Mucosa of rectum (tissue), 2 donors: ENCODE measurements around the gene CCK.
"Not testable (repeated sequence)": the region's sequence is repeated elsewhere in the genome, so short reads cannot be mapped to it uniquely, and the experiment has no call there.

Source experiments
- H3K27ac ChIP-seq, 2 donors: one replicate each; pipeline ENCODE4 v1.7.0; 2013; ENCODE audit warnings: inconsistent platforms in 2 of 2, low read depth in 2 of 2, low read length in 2 of 2
- H3K27me3 ChIP-seq, 2 donors: one replicate each; pipeline ENCODE4 v1.7.0; 2013; ENCODE audit warnings: low read length in 2 of 2; ENCODE audit not compliant: control insufficient read depth in 2 of 2, insufficient read depth in 2 of 2
- H3K36me3 ChIP-seq, 2 donors: one replicate each; pipeline ENCODE4 v1.7.0; 2013; ENCODE audit warnings: low read length in 2 of 2; ENCODE audit not compliant: control insufficient read depth in 2 of 2, insufficient read depth in 2 of 2
- H3K4me1 ChIP-seq, 2 donors: one replicate each; pipeline ENCODE4 v1.7.0; 2013; ENCODE audit warnings: low read length in 2 of 2, mild to moderate bottlenecking in 1 of 2; ENCODE audit not compliant: control insufficient read depth in 2 of 2, insufficient read depth in 2 of 2
- H3K4me3 ChIP-seq, 2 donors: one replicate each; pipeline ENCODE4 v1.7.0; 2013; ENCODE audit warnings: low read length in 2 of 2
- H3K9ac ChIP-seq, 2 donors: one replicate each; pipeline ENCODE4 v1.7.0; 2013; ENCODE audit warnings: low read length in 2 of 2, low read depth in 1 of 2, mild to moderate bottlenecking in 1 of 2
- H3K9me3 ChIP-seq, 2 donors: one replicate each; pipeline ENCODE4 v1.7.0; 2013; ENCODE audit warnings: low read length in 2 of 2; ENCODE audit not compliant: control insufficient read depth in 2 of 2
- donor health status: healthy.
- donor health status: Normal muscosa, but diverticular disease.

CCK gene

GRCh38 chr3:42290966-42291714 lies 25.2 kb upstream of the CCK start:
- Histone ChIP-seq H3K9me3 (no peaks in the 10 kb centered on the region), H3K27ac (no peak overlapping the region), H3K36me3 (no peaks in the 10 kb centered on the region), H3K4me1 (no peaks in the 10 kb centered on the region), H3K9ac (no peak overlapping the region), H3K4me3 (no peak overlapping the region), H3K27me3 (peaks cover 0 to 2% of the 10 kb centered on the region in 2 donors)

DNA sequence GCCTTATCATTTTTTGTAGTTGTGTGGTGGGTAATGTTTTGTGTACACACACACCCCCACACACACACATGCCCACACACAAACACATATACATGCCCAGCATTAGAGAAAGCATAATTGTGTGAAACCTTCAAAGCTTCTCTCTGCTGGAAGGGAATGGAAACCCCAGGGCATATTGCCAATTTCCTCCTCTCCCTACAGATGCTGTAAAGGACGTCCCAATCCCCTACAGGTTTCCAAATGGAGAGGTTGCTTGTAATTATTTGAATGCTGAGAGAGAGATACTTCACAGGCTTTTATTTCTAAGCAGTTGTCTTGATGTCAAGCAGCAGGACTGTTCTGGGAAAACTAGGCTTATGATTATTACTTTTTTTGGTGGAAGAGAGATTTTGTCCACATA lies 23.0 kb upstream of the CCK start:
- Histone ChIP-seq H3K4me1 (no peaks in the 10 kb centered on the region), H3K9ac (no peak overlapping the region), H3K36me3 (no peaks in the 10 kb centered on the region), H3K27me3 (peaks cover 0 to 2% of the 10 kb centered on the region in 2 donors), H3K9me3 (no peaks in the 10 kb centered on the region), H3K27ac (no peak overlapping the region), H3K4me3 (no peak overlapping the region)

DNA sequence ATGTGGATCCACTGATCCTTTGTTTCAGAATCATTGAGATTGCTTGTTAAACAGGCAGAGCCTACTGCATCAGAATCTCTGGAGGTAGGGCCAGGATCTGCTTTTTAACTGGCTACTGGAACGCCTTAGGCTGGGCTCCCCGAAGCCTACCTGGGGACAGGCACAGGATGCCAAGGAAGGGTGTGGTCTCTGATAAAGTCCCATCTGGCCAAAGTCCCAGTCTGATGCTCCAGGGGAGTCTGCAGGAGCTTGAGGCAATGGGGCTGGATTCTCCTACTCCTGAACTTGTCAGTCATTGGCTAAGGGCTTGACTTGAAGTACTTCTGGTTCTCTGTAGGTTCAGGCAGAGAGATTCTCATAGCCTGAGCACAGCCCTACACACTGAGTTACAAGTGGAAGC lies 22.4 kb upstream of the CCK start:
- Histone ChIP-seq H3K36me3 (no peaks in the 10 kb centered on the region), H3K4me1 (no peaks in the 10 kb centered on the region), H3K27me3 (peaks cover 0 to 2% of the 10 kb centered on the region in 2 donors), H3K9me3 (no peaks in the 10 kb centered on the region), H3K9ac (no peak overlapping the region), H3K27ac (no peak overlapping the region), H3K4me3 (no peak overlapping the region)

- H3K36me3 ChIP-seq, H3K9me3 ChIP-seq, H3K9ac ChIP-seq, H3K27ac ChIP-seq, H3K4me3 ChIP-seq, H3K27me3 ChIP-seq, H3K4me1 ChIP-seq: not testable (repeated sequence)
Measured at GRCh38 chr3:42287423-42287822, 21.4 kb upstream of the CCK start.

DNA sequence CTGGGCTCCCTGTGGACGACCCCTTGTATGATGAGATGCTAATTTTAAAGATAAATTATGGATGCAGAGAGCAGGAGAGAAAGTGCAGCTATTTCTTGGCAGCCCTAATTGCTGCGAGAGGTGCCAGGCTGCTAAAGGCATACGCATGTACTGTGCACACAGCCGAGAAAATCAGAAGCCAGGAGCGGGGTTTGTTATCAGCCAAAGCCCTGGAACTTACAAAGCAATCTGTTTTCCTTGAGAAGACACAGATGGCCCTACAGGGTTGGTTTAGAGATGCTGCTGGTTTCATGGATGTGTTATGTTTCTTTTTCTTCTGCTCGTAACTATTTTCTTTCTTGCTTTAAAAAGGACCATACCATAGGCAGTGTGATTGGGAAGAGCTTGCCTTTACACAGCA lies 11.7 kb upstream of the CCK start:
- no peaks in the 10 kb centered on the region for H3K36me3 ChIP-seq
- H3K9ac ChIP-seq: no peak overlapping the region
- H3K27me3 ChIP-seq: peaks cover 3 to 4% of the 10 kb centered on the region in 2 donors
- H3K9me3 ChIP-seq: peaks cover 0 to 3% of the 10 kb centered on the region in 2 donors
- no peaks in the 10 kb centered on the region for H3K4me1 ChIP-seq
- no peak overlapping the region for H3K4me3 ChIP-seq
- H3K27ac ChIP-seq: no peak overlapping the region

GRCh38 chr3:42276141-42277132 lies 10.5 kb upstream of the CCK start:
- no peak overlapping the region for H3K27ac ChIP-seq
- H3K27me3 ChIP-seq: peaks cover 3 to 4% of the 10 kb centered on the region in 2 donors
- no peaks in the 10 kb centered on the region for H3K4me1 ChIP-seq
- no peaks in the 10 kb centered on the region for H3K36me3 ChIP-seq
- H3K9me3 ChIP-seq: peaks cover 0 to 3% of the 10 kb centered on the region in 2 donors
- H3K4me3 ChIP-seq: no peak overlapping the region
- no peak overlapping the region for H3K9ac ChIP-seq

- Histone ChIP-seq H3K4me1 (no peaks in the 10 kb centered on the region), H3K27ac (no peak overlapping the region), H3K9ac (no peak overlapping the region), H3K4me3 (no peak overlapping the region), H3K27me3 (peaks cover 7 to 9% of the 10 kb centered on the region in 2 donors), H3K9me3 (peaks cover 0 to 2% of the 10 kb centered on the region in 2 donors), H3K36me3 (no peaks in the 10 kb centered on the region)
Measured at GRCh38 chr3:42275217-42275616, 9.2 kb upstream of the CCK start.

GRCh38 chr3:42274266-42274665 lies 8.3 kb upstream of the CCK start:
- Histone ChIP-seq H3K9me3 (no peaks in the 10 kb centered on the region), H3K4me1 (no peaks in the 10 kb centered on the region), H3K27ac (no peak overlapping the region), H3K27me3 (peaks cover 8 to 9% of the 10 kb centered on the region in 2 donors), H3K4me3 (no peak overlapping the region), H3K9ac (no peak overlapping the region), H3K36me3 (no peaks in the 10 kb centered on the region)

DNA sequence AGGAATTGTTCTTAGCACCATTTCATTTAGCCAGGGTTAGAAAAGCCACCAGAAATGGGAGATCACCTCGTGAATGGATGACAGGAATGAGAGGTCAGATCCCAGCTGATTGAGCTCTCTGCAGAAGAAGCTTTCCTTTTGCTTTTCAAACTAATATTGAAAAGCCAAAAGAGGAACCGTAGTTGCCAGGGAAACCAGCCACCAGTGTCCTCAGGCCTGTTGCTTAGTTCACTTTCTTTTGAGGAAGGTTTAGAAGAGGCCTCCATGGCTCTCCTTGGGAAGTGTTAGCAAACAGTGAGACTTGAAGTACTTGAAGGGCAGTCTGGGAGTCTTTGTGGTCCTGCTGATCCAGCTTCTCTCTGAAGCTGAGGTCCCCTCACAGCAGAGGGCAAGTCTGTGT lies 7.4 kb upstream of the CCK start:
- no peaks in the 10 kb centered on the region for H3K36me3 ChIP-seq
- H3K27ac ChIP-seq: no peak overlapping the region
- H3K9me3 ChIP-seq: no peaks in the 10 kb centered on the region
- peaks cover 9% of the 10 kb centered on the region in 2 donors for H3K27me3 ChIP-seq
- H3K4me3 ChIP-seq: no peak overlapping the region
- H3K4me1 ChIP-seq: no peaks in the 10 kb centered on the region
- H3K9ac ChIP-seq: no peak overlapping the region

GRCh38 chr3:42271786-42272185 lies 5.8 kb upstream of the CCK start:
- no peaks in the 10 kb centered on the region for H3K9me3 ChIP-seq
- no peaks in the 10 kb centered on the region for H3K4me1 ChIP-seq
- no peak overlapping the region for H3K9ac ChIP-seq
- no peaks in the 10 kb centered on the region for H3K36me3 ChIP-seq
- H3K4me3 ChIP-seq: no peak overlapping the region
- H3K27ac ChIP-seq: no peak overlapping the region
- peaks cover 9 to 18% of the 10 kb centered on the region in 2 donors for H3K27me3 ChIP-seq
